ENCODE results near the gene VPS13C.

Gene VPS13C

GRCh38 chr15:62047282-62047827 is 12.9 kb downstream of the VPS13C start:
- no peak for TF ChIP-seq CTCF (IDR thresholded peaks at IDR 0.05; ENCODE audit: low read depth, low read length)
- H3K4me3 ChIP-seq (ENCODE audit: low read depth, low read length) = no peak overlapping the region

GRCh38 chr15:62046078-62046743 is 14.0 kb downstream of the VPS13C start:
- no peak overlapping the region for H3K4me3 ChIP-seq (ENCODE audit: low read depth, low read length)
- TF ChIP-seq CTCF (IDR thresholded peaks at IDR 0.05; ENCODE audit: low read depth, low read length) = no peak

- TF ChIP-seq CTCF (IDR thresholded peaks at IDR 0.05; ENCODE audit: low read depth, low read length) = no peak
- no peak overlapping the region for H3K4me3 ChIP-seq (ENCODE audit: low read depth, low read length)
Observed at GRCh38 chr15:62035256-62035924, 24.9 kb downstream of the VPS13C start.

- no peak for TF ChIP-seq CTCF (IDR thresholded peaks at IDR 0.05; ENCODE audit: low read depth, low read length)
- no peak overlapping the region for H3K4me3 ChIP-seq (ENCODE audit: low read depth, low read length)
Observed at GRCh38 chr15:62027916-62028315, 32.3 kb downstream of the VPS13C start.

GRCh38 chr15:62027263-62027565 is 33.0 kb downstream of the VPS13C start:
- H3K4me3 ChIP-seq (ENCODE audit: low read depth, low read length) = no peak overlapping the region

GRCh38 chr15:62026487-62027262 is 33.6 kb downstream of the VPS13C start:
- no peak overlapping the region for H3K4me3 ChIP-seq (ENCODE audit: low read depth, low read length)
- no peak for TF ChIP-seq CTCF (IDR thresholded peaks at IDR 0.05; ENCODE audit: low read depth, low read length)

More at GRCh38 chr15:62027263-62027565, 33.0 kb downstream of the VPS13C start:
- no peak for TF ChIP-seq CTCF (IDR thresholded peaks at IDR 0.05; ENCODE audit: low read depth, low read length)

Measured in WI38 (cell line).